Stimulated activated naive CD8-positive, alpha-beta T cell treated with anti-CD3 and anti-CD28 coated beads, Interleukin-15, Interleukin-2, amounts not matched to agents 100 U/mL and 50 U/mL, for 24 hours (primary cell): Measurements from ENCODE around the gene CCL19.

ENCODE experiments used
- ATAC-seq: fragments of 150-1000 bp; cut with Tn5 transposase; one replicate; pipeline ENCODE4 v1.10.0; 2021
- DNase-seq: peaks from one replicate; pipeline ENCODE4 v3.0.0; 2021

CCL19 gene

GRCh38 chr9:34694811-34695210 is 3.7 kb upstream of the CCL19 start:
- DNase-seq (no peak), ATAC-seq (no peak)

- DNase-seq (no peak), ATAC-seq (no peak)
Observed at GRCh38 chr9:34693560-34693959, 2.5 kb upstream of the CCL19 start.

GRCh38 chr9:34691936-34692315 is 850 bp upstream of the CCL19 start:
- ATAC-seq, result no peak
- no peak for DNase-seq

DNA sequence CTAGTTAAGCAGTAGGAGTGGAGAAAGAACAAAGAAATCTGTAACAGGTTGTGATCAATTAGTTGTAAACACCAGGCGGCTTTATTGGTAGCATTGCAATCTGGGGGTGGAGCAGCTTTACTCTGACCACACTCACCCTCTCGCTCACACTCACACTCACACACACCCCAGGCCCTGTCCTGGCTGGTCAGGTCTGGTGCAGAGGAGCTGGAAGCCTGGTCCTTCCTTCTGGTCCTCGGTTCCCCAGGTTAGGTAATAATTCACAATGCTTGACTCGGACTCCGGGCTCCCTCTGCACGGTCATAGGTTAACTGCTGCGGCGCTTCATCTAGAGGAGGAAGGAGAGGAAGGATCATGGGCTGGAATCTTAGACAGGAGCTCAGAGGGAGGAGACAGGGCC is 1.6 kb downstream of the CCL19 start:
- ATAC-seq (no peak), DNase-seq (no peak)

- DNase-seq (no peak), ATAC-seq (no peak)
Observed at GRCh38 chr9:34689116-34689470, 2.0 kb downstream of the CCL19 start.

DNA sequence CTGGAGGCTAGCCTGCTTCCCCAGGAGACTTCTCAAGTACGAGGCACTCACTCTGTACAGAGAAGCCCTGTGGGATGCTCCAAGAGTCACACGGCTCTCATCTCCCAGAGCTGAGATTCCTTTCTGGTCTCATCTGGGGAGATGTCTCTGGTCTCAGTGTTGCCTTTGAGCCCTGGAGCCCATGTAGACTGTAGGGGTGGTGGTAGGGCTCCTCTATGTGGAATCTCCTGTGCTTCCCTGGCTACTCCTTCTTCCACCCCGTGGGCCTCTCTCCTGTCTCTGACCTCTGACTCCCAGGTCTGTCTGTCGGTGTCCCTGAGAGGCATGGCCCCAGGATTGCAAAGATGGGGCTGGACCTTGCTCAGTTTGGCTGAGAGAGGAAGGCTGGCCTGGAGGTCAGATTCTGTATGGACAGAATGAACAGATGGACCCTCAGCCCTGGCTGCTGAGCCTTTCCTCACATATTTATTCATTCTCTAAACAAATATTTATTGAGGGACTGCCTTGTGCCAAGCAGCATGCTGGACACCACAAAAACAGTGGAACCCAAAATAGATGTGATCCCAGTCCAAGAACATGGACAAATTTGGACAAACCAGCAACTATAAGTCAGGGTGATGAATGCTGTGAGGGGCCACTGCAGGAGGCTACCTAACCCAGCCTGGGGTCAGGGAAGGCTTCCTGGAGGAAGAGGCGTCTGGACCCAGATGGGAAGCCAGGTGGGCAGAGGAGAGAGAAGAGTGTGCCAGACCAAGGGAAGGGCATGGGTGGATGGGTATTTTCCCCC is 2.6 kb downstream of the CCL19 start:
- ATAC-seq (no peak), DNase-seq (no peak)

- ATAC-seq, result no peak
- no peak for DNase-seq
Observed at GRCh38 chr9:34687276-34688030, 3.6 kb downstream of the CCL19 start.

GRCh38 chr9:34686732-34687131 is 4.3 kb downstream of the CCL19 start:
- no peak for ATAC-seq

DNA sequence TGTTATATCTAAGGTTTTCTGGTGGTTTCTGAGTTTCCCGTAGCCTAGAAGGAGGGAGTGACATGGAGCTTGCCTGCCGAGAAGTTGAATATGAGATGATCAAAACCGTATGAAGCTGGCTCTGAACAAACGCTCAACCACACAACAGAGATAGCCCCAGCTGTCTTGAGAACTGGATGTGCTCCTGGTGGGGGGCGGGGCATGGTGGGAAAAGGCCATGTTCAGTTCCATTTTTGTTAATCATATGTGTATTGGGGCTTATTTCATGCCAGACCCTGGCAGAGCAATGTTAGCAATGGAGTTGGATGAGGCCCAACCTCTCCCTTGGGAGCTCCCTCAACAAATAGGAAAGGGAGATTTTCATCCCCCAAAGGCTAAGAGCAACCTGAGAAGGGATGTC is 4.8 kb downstream of the CCL19 start:
- no peak for ATAC-seq
- DNase-seq, result no peak

More at GRCh38 chr9:34686732-34687131, 4.3 kb downstream of the CCL19 start:
- no peak for DNase-seq

GRCh38 chr9:34685591-34685990 is 5.5 kb downstream of the CCL19 start:
- no peak for DNase-seq
- ATAC-seq, result no peak

- ATAC-seq (no peak), DNase-seq (no peak)
Observed at GRCh38 chr9:34684816-34685215, 6.3 kb downstream of the CCL19 start.

DNA sequence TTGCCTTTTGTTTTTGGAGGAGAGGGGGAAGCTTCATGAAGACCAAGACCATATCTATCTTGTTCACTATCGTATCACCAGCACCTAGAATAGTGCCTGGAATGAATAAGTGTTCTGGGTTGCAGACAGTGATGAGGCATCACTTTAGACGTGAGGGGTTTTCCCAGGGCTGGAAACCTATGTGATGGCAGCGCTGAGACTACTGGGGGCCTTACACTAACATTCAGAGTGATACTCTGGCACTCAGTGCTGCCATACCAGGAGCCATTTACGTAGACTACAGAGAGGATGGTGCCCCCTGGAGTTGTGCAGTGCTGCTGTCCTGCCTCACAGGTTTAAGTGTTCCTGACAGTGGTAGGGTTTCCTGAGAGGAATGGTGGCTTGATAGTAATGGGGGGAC is 6.9 kb downstream of the CCL19 start:
- peak; percentile 94 for ATAC-seq
- DNase-seq, result peak; percentile 28

DNA sequence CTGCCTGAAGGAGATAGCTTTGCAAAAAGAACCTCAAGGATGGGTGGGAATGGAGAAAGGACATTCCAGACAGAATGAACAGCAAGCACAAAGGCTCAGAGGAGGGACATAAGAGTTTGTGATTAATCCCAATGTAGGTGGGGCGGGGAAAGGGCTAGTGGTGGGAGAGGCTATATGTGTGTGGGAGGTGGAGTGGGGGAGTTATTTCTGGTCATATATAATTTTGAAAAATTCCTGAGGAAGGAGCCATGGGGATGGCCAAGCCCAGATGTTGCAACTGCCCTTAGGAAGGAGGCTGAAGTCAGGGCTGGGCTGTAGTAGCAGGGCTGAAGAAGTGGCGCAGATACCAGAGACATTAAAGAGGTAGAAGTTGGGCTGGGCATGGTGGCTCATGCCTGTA is 15.2 kb downstream of the CCL19 start:
- ATAC-seq (no peak), DNase-seq (no peak)

- ATAC-seq, result peak; percentile 77
- DNase-seq, result peak; percentile 77
Observed at GRCh38 chr9:34675048-34675714, 15.9 kb downstream of the CCL19 start.

GRCh38 chr9:34674440-34674839 is 16.6 kb downstream of the CCL19 start:
- ATAC-seq, result no peak

DNA sequence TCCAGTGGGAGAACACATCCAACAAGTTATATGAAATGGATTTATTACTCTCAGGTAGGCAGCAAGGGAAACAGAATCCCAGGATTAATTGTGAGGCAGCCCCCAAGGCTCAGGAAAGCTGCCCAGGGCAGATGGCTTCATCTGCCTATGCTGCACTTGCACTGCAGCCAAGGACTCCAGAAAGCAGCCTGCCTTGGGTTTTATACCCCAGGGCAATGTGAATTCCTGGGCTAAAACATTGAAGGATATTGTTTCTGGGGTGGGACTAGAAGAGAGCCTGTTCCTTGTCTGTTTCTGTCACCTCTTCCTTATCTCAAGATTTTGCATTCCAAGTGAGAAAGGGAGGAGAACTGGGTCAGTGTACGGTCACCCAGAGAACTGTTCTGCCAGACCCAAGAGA is 19.8 kb downstream of the CCL19 start:
- DNase-seq (no peak), ATAC-seq (no peak)

More at GRCh38 chr9:34674440-34674839, 16.6 kb downstream of the CCL19 start:
- no peak for DNase-seq

GRCh38 chr9:34669809-34670562 is 21.1 kb downstream of the CCL19 start:
- DNase-seq (no peak), ATAC-seq (no peak)

DNA sequence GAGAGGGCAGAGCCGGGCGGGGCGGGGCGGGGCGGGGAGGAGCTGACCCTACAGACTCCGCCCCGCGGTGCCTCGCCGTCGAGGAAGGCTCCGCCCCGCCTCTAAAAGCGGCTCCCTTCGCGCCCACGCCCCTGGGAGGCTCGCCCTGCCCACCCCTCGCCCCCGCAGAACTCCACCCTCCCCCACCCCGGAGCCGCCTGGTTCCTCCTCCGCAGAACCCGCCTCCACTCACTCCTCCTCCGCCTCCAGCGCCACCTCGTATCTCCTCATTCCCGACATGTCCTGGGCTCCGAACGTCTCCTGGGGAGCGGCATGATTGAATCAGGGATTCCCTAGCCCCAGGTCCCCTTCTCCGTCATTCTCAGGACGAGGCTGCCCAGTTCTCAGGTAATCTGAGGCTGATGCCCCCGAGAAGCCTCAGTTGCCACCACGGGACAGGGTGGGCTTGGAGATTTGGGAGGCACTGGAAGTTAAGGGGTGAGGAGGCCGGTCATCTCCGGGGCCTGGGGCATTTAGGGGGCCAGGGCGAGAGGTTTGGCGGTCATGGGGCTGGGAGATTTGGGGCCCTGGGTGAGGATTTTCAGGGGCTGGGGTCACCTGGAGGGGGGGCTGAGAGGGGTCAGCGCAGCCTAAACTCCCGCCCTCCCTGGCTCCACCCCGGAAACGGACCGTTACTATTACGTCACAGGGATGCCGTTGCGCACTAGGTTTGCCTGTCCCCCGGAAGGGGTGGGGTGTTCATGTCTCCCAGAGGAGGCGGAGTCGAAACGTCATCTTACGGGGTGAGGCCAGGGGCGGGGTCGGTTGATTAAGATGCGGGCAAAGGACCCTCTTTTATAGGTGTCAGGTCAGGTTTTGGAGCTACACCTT is 25.5 kb downstream of the CCL19 start:
- DNase-seq (peak; percentile 87), ATAC-seq (peak; percentile 75)

- DNase-seq (no peak), ATAC-seq (no peak)
Observed at GRCh38 chr9:34665067-34665380, 26.1 kb downstream of the CCL19 start.

DNA sequence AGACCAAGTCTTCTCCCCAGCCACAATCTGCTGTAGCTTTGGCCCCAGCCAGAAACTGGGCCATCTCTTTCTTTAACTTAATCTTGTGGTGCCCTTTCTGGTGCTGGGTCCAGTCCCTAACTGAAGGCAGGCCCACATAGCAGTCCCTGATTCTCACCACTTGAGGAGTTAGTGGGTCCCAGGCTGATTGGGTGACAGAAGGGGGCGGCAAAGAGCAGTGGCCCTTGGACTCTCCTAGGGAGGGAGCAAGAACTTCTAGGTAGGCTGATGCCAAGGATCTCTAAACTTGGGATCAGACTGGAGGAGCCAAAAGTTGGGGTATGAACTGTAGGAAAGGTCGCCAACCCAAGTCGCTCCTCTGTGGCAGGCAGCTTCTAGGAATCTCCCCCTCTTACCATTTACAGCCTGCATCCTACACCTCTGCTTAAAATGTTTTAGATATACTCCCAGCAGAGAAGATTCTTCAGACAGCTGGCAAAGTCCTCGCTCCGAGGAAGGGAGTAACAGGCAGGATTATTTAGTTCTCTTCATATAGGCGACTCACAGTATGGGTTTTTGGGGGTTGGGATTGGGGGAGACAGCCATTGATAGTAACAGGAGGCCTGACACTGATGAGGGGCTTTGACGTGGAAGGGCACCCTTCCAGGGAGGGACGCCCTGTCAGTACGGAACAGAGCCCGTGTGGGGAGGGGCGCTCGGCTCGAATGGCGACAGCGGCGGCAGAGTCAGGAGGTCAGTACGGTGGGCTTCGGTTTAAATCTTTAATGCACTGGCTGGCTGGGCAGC is 26.6 kb downstream of the CCL19 start:
- peak; percentile 55 for ATAC-seq
- peak; percentile 71 for DNase-seq

- ATAC-seq (no peak), DNase-seq (no peak)
Observed at GRCh38 chr9:34663303-34663605, 27.8 kb downstream of the CCL19 start.
